ENCODE data around the gene FKRP. TPM values are rescaled to one million over a fixed set of nuclear protein-coding genes. Genes with fewer than 3 reads are reported as not detected.
"Not testable (repeated sequence)": the region's sequence is repeated elsewhere in the genome, so short reads cannot be mapped to it uniquely, and the experiment has no call there.

The FKRP gene
- total and polyA plus RNA-seq, 8 donors, result 5.0 to 17.4 (median 8.0) TPM

- intact Hi-C loops (cut with DNase I), result loop anchor here (2.0 to 10.0 kb wide), 4 partner anchors 78 to 238 kb away; no protein-coding TSS in a partner anchor
- FAIRE-seq, result no peak
- Histone ChIP-seq H3K27me3 (no peaks in the 10 kb centered on the region), H3K36me3 (no peaks in the 10 kb centered on the region), H3K27ac (no peak overlapping the region), H3K9me3 (no peaks in the 10 kb centered on the region), H3K4me3 (no peak overlapping the region), H3K4me1 (no peaks in the 10 kb centered on the region)
- TF ChIP-seq CTCF (IDR thresholded peaks at IDR 0.05), result no peak
- WGBS, 2 donors, result 83 to 88% methylated on average over 30 of the region's 30 CpGs
- no peak for ATAC-seq
- peak in 1 of 6 donors; percentile 78 for DNase-seq
These were observed 10.7 kb downstream of the FKRP start for GRCh38 chr19:46756544-46756888.

GRCh38 chr19:46759206-46759605 lies 13.3 kb downstream of the FKRP start:
- TF ChIP-seq CTCF (IDR thresholded peaks at IDR 0.05), result no peak
- FAIRE-seq (no peak), DNase-seq (no peak), ATAC-seq (no peak)
- WGBS, 2 donors, result 68 to 78% methylated on average over 6 of the region's 6 CpGs
- H3K4me1 ChIP-seq, result no peaks in the 10 kb centered on the region
- no peaks in the 10 kb centered on the region for H3K27me3 ChIP-seq
- no peaks in the 10 kb centered on the region for H3K9me3 ChIP-seq
- no peak overlapping the region for H3K27ac ChIP-seq
- intact Hi-C loops (cut with DNase I), result loop anchor here (5.0 to 10.0 kb wide), 3 partner anchors 76 to 236 kb away; no protein-coding TSS in a partner anchor
- no peaks in the 10 kb centered on the region for H3K36me3 ChIP-seq
- no peak overlapping the region for H3K4me3 ChIP-seq

GRCh38 chr19:46759817-46760333 lies 14.0 kb downstream of the FKRP start:
- Histone ChIP-seq H3K27ac (no peak overlapping the region), H3K9me3 (no peaks in the 10 kb centered on the region), H3K4me3 (no peak overlapping the region), H3K36me3 (no peaks in the 10 kb centered on the region), H3K4me1 (no peaks in the 10 kb centered on the region), H3K27me3 (no peaks in the 10 kb centered on the region)
- DNase-seq (no peak), ATAC-seq (peak in 2 of 4 donors; percentile 6 to 24), FAIRE-seq (no peak)
- intact Hi-C loops (cut with DNase I), result loop anchor here (5.0 to 10.0 kb wide), 3 partner anchors 75 to 235 kb away; no protein-coding TSS in a partner anchor
- WGBS, 2 donors, result 78 to 80% methylated on average over 7 of the region's 7 CpGs
- TF ChIP-seq CTCF (IDR thresholded peaks at IDR 0.05), result no peak

GRCh38 chr19:46760363-46760762 lies 14.5 kb downstream of the FKRP start:
- WGBS, 2 donors, result 82 to 89% methylated on average over 5 of the region's 5 CpGs
- FAIRE-seq, result no peak
- H3K27me3 ChIP-seq, result no peaks in the 10 kb centered on the region
- H3K27ac ChIP-seq, result no peak overlapping the region
- no peak overlapping the region for H3K4me3 ChIP-seq
- no peaks in the 10 kb centered on the region for H3K36me3 ChIP-seq
- no peak for DNase-seq
- no peaks in the 10 kb centered on the region for H3K9me3 ChIP-seq
- no peak for ATAC-seq
- H3K4me1 ChIP-seq, result no peaks in the 10 kb centered on the region
- intact Hi-C loops (cut with DNase I), result no loop called here
- no peak for TF ChIP-seq CTCF (IDR thresholded peaks at IDR 0.05)

GRCh38 chr19:46760897-46761296 lies 15.0 kb downstream of the FKRP start:
- H3K4me3 ChIP-seq; intact Hi-C loops (cut with DNase I); DNase-seq; FAIRE-seq; H3K4me1 ChIP-seq; H3K36me3 ChIP-seq; H3K27me3 ChIP-seq; ATAC-seq; H3K9me3 ChIP-seq: not testable (repeated sequence)
- H3K27ac ChIP-seq, result peak overlapping the region in 3 of 4 donors; percentile 10 to 28 (median 17)
- 65 to 83% methylated on average over 4 of the region's 4 CpGs for WGBS, 2 donors

All from pancreas (tissue), 10 donors.